HG03575 (cell line): Measurements from ENCODE around the gene DCK.
"Not testable (repeated sequence)": the region's sequence is repeated elsewhere in the genome, so short reads cannot be mapped to it uniquely, and the experiment has no call there.

Experiments
- ATAC-seq: cut with Tn5 transposase; IDR thresholded peaks from one replicate; pipeline ENCODE4 v1.9.1; 2021; ENCODE audit not compliant: unreplicated experiment, insufficient number of reproducible peaks, low FRiP score; ENCODE audit errors: extremely low read depth

DCK gene

GRCh38 chr4:71050809-71051208, 57.4 kb downstream of the DCK start:
- no peak for ATAC-seq

GRCh38 chr4:71052034-71052433, 58.6 kb downstream of the DCK start:
- no peak for ATAC-seq

GRCh38 chr4:71052716-71053115, 59.3 kb downstream of the DCK start:
- ATAC-seq, result no peak

- ATAC-seq, result not testable (repeated sequence)
Observed at GRCh38 chr4:71053613-71054012, 60.2 kb downstream of the DCK start.

GRCh38 chr4:71059573-71059972, 66.1 kb downstream of the DCK start:
- ATAC-seq, result not testable (repeated sequence)

GRCh38 chr4:71062436-71062835, 69.0 kb downstream of the DCK start:
- ATAC-seq, result no peak

GRCh38 chr4:71063711-71064110, 70.3 kb downstream of the DCK start:
- ATAC-seq, result no peak

GRCh38 chr4:71064521-71064920, 71.1 kb downstream of the DCK start:
- ATAC-seq, result no peak

GRCh38 chr4:71065991-71066510, 72.6 kb downstream of the DCK start:
- ATAC-seq, result no peak

- ATAC-seq, result no peak
Observed at GRCh38 chr4:71066737-71067716, 73.6 kb downstream of the DCK start.

- ATAC-seq, result no peak
Observed at GRCh38 chr4:71069063-71069462, 75.6 kb downstream of the DCK start.

- ATAC-seq, result no peak
Observed at GRCh38 chr4:71070015-71070414, 76.6 kb downstream of the DCK start.

- ATAC-seq, result no peak
Observed at GRCh38 chr4:71074452-71075299, 81.2 kb downstream of the DCK start.
